ENCODE measurements around the gene PRR20A.
"Not testable (repeated sequence)": the region's sequence is repeated elsewhere in the genome, so short reads cannot be mapped to it uniquely, and the experiment has no call there.

The PRR20A gene

GRCh38 chr13:57140235-57140968 is at the start of gene PRR20A:
Gene PRR20A, plus strand, starts transcription at chr13:57140918. Its CDS starts 387 bp downstream, at chr13:57141305.
- not testable (repeated sequence) for DNase-seq (ENCODE audit: low spot score)

- no peak for DNase-seq (ENCODE audit: low spot score)
Observed at GRCh38 chr13:57114945-57115344, 25.8 kb upstream of the PRR20A start.

DNA sequence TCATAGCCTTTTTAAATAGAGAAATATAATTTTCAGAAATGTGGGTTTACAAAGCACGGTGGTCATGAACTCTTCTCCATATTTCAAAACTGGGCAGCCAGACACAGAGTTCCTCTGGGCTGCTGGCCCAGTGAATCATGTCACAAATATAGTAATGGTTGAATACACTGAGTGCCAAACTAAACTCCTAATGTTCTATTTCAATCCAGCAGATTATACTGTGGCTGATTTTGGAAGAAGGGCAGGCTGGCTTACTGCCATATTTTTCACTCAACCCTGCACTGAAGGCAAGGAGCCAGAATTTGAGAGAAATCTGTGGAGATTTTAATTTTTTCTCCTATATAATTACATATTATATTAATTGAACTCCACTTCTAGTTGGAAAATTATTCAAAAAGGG is 17.0 kb upstream of the PRR20A start:
- no peak for DNase-seq (ENCODE audit: low spot score)

DNA sequence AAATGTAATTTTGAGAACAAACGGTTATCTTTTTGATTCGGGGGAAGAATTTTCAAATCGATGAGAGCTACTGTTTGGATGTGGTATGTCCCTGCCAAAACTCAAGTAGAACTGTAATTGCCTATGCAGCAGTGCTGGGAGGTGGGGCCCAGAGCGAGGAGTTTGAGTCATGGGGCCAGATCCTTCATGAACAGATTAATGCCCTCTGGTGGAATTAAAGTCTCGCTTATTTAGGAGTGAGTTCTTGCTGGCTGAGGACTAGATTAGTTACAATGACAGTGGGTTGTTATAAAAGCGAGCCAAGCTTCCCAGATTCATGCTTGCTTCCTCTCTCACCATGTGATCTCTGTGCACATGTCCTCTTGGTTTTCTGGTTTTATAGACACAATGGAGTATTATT is 11.8 kb upstream of the PRR20A start:
- no peak for DNase-seq (ENCODE audit: low spot score)

- no peak for DNase-seq (ENCODE audit: low spot score)
Observed at GRCh38 chr13:57136093-57136492, 4.6 kb upstream of the PRR20A start.

GRCh38 chr13:57137585-57137984 is 3.1 kb upstream of the PRR20A start:
- no peak for DNase-seq (ENCODE audit: low spot score)

DNA sequence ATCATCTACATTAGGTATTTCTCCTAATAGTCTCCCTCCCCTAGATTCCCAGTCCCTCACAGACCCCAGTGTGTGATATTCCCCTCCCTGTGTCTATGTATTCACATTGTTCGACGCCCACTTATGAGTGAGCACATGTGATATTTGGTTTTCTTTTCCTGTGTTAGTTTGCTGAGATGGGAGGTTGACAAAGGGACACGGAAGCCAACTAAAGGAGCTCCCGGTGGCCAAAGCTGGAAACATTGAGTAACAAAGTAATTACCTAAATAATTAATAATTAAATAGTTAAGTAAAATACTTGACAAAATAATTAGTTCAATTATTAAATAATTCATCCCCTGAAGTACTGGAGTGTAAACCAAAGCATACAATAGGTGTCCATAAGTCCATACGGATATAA is 1.7 kb upstream of the PRR20A start:
- no peak for DNase-seq (ENCODE audit: low spot score)

GRCh38 chr13:57139781-57140180 is 937 bp upstream of the PRR20A start:
- not testable (repeated sequence) for DNase-seq (ENCODE audit: low spot score)

DNA sequence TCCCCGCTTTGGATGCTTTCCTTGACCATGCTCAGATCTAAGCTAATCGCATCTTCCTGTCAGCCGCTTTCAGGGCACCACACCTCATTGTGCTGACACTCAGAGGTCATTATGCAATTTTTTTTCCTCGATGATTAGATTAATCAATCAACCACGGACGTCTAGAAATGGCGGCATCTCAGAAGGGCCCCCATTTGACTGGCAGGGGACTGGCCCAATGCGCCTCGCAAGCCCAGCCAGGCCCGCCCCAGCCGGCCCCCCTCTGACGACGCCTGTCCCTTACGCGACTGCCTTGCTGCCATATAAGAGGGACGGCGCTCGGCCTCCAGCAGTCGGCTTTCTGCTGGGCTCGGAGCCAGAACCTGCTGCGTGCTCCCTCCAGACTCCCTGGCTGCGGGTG is 6.5 kb downstream of the PRR20A start, which contains the start of gene PRR20B:
Gene PRR20B (plus strand): TSS at position 301 of the 400 bp plus-strand sequence. CDS start 387 bp downstream, outside the sequence.
- DNase-seq (ENCODE audit: low spot score), result not testable (repeated sequence)

DNA sequence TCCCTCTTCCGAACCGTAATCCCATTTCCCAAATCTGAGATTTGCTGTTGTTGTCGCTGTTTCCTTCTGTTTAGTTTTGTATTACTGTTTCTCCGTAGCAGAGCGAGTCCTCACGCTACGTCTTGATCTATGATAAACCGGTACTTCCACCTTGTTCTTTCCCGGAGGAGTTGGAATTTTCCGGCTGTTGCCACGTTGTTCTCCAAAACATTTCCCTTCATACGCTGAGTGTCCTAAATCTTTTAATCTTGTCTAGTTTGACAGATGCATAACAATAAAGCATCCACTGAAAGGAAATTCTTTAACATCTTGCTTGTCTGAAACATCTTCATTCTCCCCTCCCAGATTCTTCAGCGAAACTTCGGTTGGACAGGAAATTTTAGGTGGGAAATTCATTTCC is 7.4 kb downstream of the PRR20A start:
- DNase-seq (ENCODE audit: low spot score), result not testable (repeated sequence)

GRCh38 chr13:57153761-57154160 is 13.0 kb downstream of the PRR20A start, which contains the start of gene PRR20C:
Gene PRR20C, plus strand, starts transcription at chr13:57154061. Its CDS starts 387 bp downstream, at chr13:57154448.
- DNase-seq (ENCODE audit: low spot score), result not testable (repeated sequence)

- DNase-seq (ENCODE audit: low spot score), result not testable (repeated sequence)
Observed at GRCh38 chr13:57160332-57160731, 19.6 kb downstream of the PRR20A start, which contains the start of gene PRR20D. Gene PRR20D, plus strand, starts transcription at chr13:57160632. Its CDS starts 387 bp downstream, at chr13:57161019.

GRCh38 chr13:57166897-57167296 is 26.2 kb downstream of the PRR20A start, which contains the start of gene PRR20E:
Gene PRR20E, plus strand, starts transcription at chr13:57167197. Its CDS starts 387 bp downstream, at chr13:57167584.
- DNase-seq (ENCODE audit: low spot score), result not testable (repeated sequence)

GRCh38 chr13:57191667-57192066 is 50.9 kb downstream of the PRR20A start:
- DNase-seq (ENCODE audit: low spot score), result no peak

Measured in kidney tubule cell (primary cell).